Activated T-helper 1 cell treated with anti-CD3 and anti-CD28 coated beads, Interleukin-2, amount 50 U/mL, for 16 hours (primary cell): ENCODE data around the gene FAR2.
"Not testable (repeated sequence)": the region's sequence is repeated elsewhere in the genome, so short reads cannot be mapped to it uniquely, and the experiment has no call there.

ENCODE experiments used
- DNase-seq, 2 donors: peaks; one replicate each; pipeline ENCODE4 v3.0.0-alpha.2; 2020; ENCODE audit warnings: low read depth in 1 of 2, low spot score in 1 of 2

Gene FAR2

GRCh38 chr12:29152223-29152868, 3.3 kb downstream of the FAR2 start:
- no peak for DNase-seq

DNA sequence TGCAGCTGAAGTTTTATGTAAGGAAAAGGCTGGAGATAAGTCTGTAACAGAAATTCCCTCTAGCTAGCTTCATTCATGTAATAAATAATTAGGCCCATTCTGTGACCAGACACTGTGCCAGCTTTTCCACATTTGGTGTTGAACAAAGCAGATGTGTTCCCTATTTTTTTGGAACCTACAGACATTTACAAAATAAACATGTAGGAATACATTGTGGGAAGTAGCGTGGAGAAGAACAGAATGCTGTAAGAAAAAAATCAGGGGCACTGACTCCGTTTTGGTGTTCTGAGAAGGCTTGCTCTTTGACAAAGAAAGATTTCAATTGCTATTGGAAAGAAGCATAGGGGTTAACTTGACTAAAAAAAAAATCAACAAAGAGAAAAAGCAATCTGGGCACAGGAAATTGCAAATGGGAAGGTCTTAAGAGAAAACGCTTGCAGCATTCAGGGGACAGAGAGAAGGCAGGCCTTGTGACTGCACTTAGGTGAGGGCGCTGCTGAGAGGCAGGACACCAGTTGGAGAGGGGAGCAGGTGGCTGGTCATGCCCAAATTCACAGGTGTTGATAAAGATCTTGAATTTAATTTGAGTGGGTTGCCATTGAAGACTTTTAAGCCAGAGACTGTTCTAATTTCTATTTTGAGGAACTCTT, 4.0 kb downstream of the FAR2 start:
- no peak for DNase-seq

- DNase-seq, result no peak
Observed at GRCh38 chr12:29155079-29155478, 6.0 kb downstream of the FAR2 start.

GRCh38 chr12:29157486-29157946, 8.4 kb downstream of the FAR2 start:
- no peak for DNase-seq

DNA sequence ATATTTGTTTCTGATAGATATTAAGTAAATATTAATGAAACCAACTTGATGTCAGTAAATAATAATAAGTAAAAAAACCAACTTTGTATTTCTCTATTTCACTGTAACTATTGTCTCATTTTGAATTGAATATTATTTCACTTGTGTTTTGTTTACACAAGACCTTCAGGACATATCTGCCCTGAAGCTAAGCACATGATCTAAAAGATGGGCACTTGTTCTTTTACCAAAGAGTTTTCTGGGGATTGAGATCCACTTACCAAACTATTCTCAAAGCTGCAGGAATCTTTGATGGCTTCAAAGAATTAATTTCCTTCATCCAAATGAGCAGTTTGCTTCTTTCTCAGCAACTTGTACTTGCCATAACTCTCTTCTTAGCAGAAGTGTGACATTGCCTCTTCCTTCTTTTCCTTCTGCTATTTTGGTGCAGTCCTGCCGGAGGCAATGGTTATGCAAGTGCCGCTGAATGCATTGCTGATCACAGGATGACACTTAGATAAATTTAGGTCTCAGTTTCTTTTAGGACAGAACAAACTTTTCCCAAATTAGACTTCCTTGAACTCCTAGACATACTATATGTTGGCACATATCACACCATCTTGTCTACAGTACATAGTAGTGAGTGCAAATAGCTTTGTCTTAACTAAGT, 9.2 kb downstream of the FAR2 start:
- DNase-seq, result no peak

GRCh38 chr12:29159661-29160060, 10.6 kb downstream of the FAR2 start:
- DNase-seq, result no peak

DNA sequence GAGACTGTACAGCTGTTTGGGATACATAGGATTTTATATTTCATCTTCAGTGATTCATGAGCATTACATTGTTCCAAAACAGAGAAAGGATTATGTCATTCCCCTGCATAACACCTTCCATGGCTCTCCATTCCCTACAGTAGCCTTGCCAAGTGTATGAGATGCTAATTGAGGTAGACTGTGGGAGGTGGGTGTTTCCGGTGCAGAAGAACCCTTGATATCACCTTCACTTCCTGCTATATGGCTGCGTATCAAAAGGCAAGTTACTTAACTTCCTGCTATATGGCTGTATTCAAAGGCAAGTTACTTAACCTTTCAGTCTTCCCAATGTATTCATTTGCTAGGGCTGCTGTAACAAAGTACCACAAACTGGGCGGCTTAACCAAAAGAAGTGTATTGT, 11.2 kb downstream of the FAR2 start:
- DNase-seq, result no peak

- no peak for DNase-seq
Observed at GRCh38 chr12:29163146-29163545, 14.1 kb downstream of the FAR2 start.

GRCh38 chr12:29164477-29165393, 15.7 kb downstream of the FAR2 start:
- no peak for DNase-seq

- no peak for DNase-seq
Observed at GRCh38 chr12:29167445-29167844, 18.4 kb downstream of the FAR2 start.

- no peak for DNase-seq
Observed at GRCh38 chr12:29167988-29168387, 18.9 kb downstream of the FAR2 start.

GRCh38 chr12:29169978-29170377, 20.9 kb downstream of the FAR2 start:
- not testable (repeated sequence) for DNase-seq

DNA sequence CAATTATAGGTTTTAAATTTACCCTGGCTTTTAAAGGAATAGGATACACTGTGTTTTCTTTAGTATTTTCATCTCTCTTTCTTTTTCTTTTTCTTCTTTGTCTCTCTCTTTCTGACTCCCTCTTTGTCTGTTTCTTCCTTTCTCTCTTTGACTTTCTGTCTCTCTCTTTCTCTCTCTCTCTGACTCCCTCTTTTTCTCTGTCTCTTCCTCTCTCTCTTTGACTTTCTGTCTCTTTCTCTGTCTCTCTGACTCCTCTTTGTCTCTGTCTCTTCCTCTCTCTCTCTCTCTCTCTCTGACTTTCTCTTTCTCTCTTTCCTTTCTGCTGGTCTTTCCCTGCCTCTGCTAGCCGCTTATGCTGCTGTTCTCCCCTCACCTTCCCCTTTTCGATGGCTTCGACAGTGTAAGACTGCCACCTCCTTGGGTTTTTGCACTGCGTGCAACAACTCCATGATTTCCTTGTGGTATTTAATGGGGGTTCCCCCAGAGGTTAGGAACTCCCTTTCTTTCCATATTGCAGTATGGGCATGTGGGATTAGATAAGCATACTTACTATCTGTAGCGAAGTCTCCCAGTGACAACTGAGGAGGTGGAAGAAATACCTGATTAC, 21.5 kb downstream of the FAR2 start:
- not testable (repeated sequence) for DNase-seq

DNA sequence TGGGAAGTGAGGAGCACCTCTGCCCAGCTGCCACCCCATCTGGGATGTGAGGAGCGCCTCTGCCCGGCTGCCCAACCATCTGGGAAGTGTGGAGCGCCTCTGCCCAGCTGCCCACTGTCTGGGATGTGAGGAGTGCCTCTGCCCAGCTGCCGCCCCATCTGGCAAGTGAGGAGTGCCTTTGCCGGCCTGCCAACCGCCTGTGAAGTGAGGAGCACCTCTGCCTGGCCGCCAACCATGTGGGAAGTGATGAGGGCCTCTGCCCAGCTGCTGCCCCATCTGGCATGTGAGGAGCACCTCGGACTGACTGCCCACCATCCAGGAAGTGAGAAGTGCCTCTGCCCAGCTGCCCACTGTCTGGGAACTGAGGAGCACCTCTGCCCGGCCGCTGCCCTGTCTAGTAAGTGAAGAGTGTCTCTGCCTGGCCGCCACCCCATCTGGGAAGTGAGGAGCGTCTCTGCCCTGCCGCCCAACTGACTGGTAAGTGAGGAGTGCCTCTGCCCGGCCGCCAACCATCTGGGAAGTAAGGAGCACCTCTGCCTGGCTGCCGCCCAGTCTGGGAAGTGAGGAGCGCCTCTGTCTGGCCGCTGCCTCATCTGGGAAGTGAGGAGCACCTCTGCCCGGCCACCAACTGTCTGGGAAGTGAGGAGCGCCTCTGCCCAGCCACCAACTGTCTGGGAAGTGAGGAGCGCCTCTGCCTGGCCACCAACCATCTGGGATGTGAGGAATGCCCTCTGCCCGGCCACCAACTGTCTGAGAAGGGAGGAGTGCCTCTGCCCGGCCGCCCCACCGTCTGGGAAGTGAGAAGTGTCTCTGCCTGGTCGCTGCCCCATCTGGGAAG, 22.6 kb downstream of the FAR2 start:
- DNase-seq, result no peak

- no peak for DNase-seq
Observed at GRCh38 chr12:29176941-29177340, 27.9 kb downstream of the FAR2 start.

DNA sequence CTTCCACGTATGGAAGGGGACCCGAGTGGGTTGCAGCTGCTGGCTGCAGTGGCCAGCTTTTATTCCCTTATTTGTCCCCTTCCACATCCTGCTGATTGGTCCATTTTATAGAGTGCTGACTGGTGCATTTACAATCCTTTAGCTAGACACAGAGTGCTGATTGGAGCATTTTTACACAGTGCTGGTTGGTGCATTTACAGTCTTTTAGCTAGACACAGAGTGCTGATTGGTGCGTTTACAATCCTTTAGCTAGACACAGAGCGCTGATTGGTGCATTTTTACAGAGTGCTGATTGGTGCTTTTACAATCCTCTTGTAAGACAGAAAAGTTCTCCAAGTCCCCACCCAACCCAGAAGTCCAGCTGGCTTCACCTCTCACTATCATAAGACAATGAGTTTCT, 33.2 kb downstream of the FAR2 start:
- DNase-seq, result not testable (repeated sequence)

DNA sequence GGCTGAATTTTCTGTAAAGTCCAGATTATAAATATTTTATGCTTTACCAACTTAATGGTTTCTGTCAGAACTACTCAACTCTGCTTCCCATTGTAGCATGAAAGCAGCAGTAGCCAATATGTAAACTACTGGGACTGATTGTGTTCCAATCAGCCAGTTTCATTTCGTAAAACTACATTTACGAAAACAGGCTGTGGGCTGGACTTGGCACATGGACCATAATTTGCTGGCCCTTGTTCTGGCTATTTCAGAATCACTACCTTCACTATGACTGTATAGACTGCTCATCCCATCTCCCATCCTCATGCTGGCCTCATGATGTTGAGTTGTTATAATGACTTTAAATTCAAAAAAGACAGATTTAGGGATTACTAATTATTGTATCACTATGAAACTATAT, 38.7 kb downstream of the FAR2 start:
- DNase-seq, result no peak

GRCh38 chr12:29191267-29191850, 42.3 kb downstream of the FAR2 start:
- DNase-seq, result no peak

GRCh38 chr12:29198901-29199300, 49.8 kb downstream of the FAR2 start:
- no peak for DNase-seq

DNA sequence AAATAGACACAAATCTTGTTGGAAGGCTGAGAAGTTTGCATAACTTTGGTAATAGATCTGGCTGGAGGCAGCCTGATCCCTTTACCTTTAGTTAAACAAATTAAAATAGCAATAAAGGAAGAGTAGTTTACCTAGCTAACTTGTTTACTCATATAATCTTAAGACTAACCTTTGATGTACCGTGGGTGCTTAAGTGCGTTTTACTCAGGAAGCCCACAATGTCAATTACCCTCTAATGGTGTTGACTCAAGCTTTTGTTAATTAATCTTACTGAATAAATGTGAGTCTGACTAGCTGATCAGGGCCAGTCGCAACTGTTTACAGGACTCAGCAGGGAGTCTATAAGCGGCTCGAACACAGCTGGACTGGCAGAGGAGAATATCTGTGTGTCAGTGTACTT, 51.5 kb downstream of the FAR2 start:
- DNase-seq, result no peak
